Aorta (tissue), 5 donors: ENCODE results near the gene PNMA6E. TPM values are rescaled to one million over a fixed set of nuclear protein-coding genes. Genes with fewer than 3 reads are reported as not detected.
"Not testable (repeated sequence)": the region's sequence is repeated elsewhere in the genome, so short reads cannot be mapped to it uniquely, and the experiment has no call there.

Experiments used
- ATAC-seq: fragments of 200-7000 bp; cut with Tn5 transposase; one replicate; pipeline ENCODE4 v1.9.1; 2022; ENCODE audit warnings: moderate library complexity; ENCODE audit not compliant: low FRiP score
- DNase-seq, 2 donors: peaks; one replicate each; pipeline ENCODE4 v3.0.0-alpha.2; 2020
- H3K27ac ChIP-seq, 2 donors: one replicate each; pipeline ENCODE4 v1.5.1; 2013; ENCODE audit warnings: low read length in 2 of 2, mild to moderate bottlenecking in 2 of 2, moderate library complexity in 2 of 2, control low read depth in 1 of 2, inconsistent platforms in 1 of 2, low read depth in 1 of 2
- H3K27me3 ChIP-seq, 2 donors: one replicate each; pipeline ENCODE4 v1.6.1; 2013; ENCODE audit warnings: control low read depth in 1 of 2, low read length in 1 of 2, mild to moderate bottlenecking in 1 of 2, moderate library complexity in 1 of 2; ENCODE audit not compliant: insufficient read depth in 2 of 2, control insufficient read depth in 1 of 2
- H3K36me3 ChIP-seq, 2 donors: one replicate each; pipeline ENCODE4 v1.6.1; 2013; ENCODE audit warnings: control low read depth in 1 of 2, low read length in 1 of 2, mild to moderate bottlenecking in 1 of 2; ENCODE audit not compliant: insufficient read depth in 2 of 2, control insufficient read depth in 1 of 2
- H3K4me1 ChIP-seq, 2 donors: one replicate each; pipeline ENCODE4 v1.6.1; 2013; ENCODE audit warnings: low read length in 2 of 2, control low read depth in 1 of 2, mild to moderate bottlenecking in 1 of 2, moderate library complexity in 1 of 2; ENCODE audit not compliant: insufficient read depth in 2 of 2, control insufficient read depth in 1 of 2
- H3K4me3 ChIP-seq, 2 donors: one replicate each; pipeline ENCODE4 v1.5.1; 2013; ENCODE audit warnings: low read length in 2 of 2, control low read depth in 1 of 2, mild to moderate bottlenecking in 1 of 2
- H3K9me3 ChIP-seq: one replicate; pipeline ENCODE4 v1.6.1; 2013; ENCODE audit warnings: mild to moderate bottlenecking, low read length; ENCODE audit not compliant: control insufficient read depth
- WGBS, 2 donors: extraction: QIAGEN DNeasy Blood & Tissue Kit; methylation state at CpG; one replicate each; pipeline ENCODE4 v1.1.7; 2013; 5-methylcytosine and 5-hydroxymethylcytosine counted together
- intact Hi-C, 2 donors: fragments of 100-400 bp; cut with DNase I; formaldehyde crosslinking; loops; one replicate each; pipeline versions ENCODE4 v1.14.2 to v1.15.0; 2022
- polyA plus RNA-seq, 2 donors: library from polyadenylated mRNA; stranded (reverse); fragments of 200-250 nt; gene quantifications; one replicate each; pipeline ENCODE4 v1.2.3, GENCODE V29; 2013
- total RNA-seq, 2 donors: library from RNA; stranded (reverse); fragmentation: NEBNext Ultra II Directional; extraction: Animal tissue kit (Norgen Biotek cat#: 25700); gene quantifications; one replicate each; pipeline ENCODE4 v1.2.1, GENCODE V29; 2021
- donor health status: healthy with polysubstance abuse.
- donor health status: Bipolar disorder and iron deficiency.
- donor health status: DM: no; HTN: no; CAD: no.
- donor health status: DM: no; HTN: no; CAD: no.
- donor health status: DM: yes; HTN: yes; CAD: no.

The PNMA6E gene
- total and polyA plus RNA-seq, 4 donors: not detected

GRCh38 chrX:153384973-153385372 lies 16.2 kb downstream of the PNMA6E start:
- H3K4me3 ChIP-seq, H3K27ac ChIP-seq, DNase-seq, H3K36me3 ChIP-seq, H3K27me3 ChIP-seq, ATAC-seq, intact Hi-C loops, H3K9me3 ChIP-seq, H3K4me1 ChIP-seq: not testable (repeated sequence)
- WGBS, 2 donors: 66 to 83% methylated on average over 2 of the region's 2 CpGs

- Histone ChIP-seq H3K9me3 (no peaks in the 10 kb centered on the region), H3K4me1 (no peaks in the 10 kb centered on the region), H3K36me3 (no peaks in the 10 kb centered on the region), H3K27ac (no peak overlapping the region), H3K27me3 (no peaks in the 10 kb centered on the region), H3K4me3 (no peak overlapping the region)
- 88 to 95% methylated on average over 6 of the region's 6 CpGs for WGBS, 2 donors
- DNase-seq (no peak), ATAC-seq (no peak)
- intact Hi-C loops: no loop called here
Observed at GRCh38 chrX:153384390-153384789, 16.8 kb downstream of the PNMA6E start.

GRCh38 chrX:153382563-153383482 lies 18.3 kb downstream of the PNMA6E start:
- Histone ChIP-seq H3K27ac (no peak overlapping the region), H3K4me1 (no peaks in the 10 kb centered on the region), H3K9me3 (no peaks in the 10 kb centered on the region), H3K27me3 (no peaks in the 10 kb centered on the region), H3K4me3 (no peak overlapping the region), H3K36me3 (no peaks in the 10 kb centered on the region)
- DNase-seq (no peak), ATAC-seq (no peak)
- WGBS, 2 donors: 82 to 87% methylated on average over 3 of the region's 3 CpGs
- intact Hi-C loops: no loop called here

- no peaks in the 10 kb centered on the region for H3K27me3 ChIP-seq
- H3K4me3 ChIP-seq: no peak overlapping the region
- intact Hi-C loops: no loop called here
- no peaks in the 10 kb centered on the region for H3K9me3 ChIP-seq
- no peak overlapping the region for H3K27ac ChIP-seq
- H3K4me1 ChIP-seq: no peaks in the 10 kb centered on the region
- H3K36me3 ChIP-seq: no peaks in the 10 kb centered on the region
- DNase-seq (no peak), ATAC-seq (peak; percentile 8)
- 49 to 58% methylated on average over 12 of the region's 12 CpGs for WGBS, 2 donors
Observed at GRCh38 chrX:153381684-153382532, 19.2 kb downstream of the PNMA6E start.

- no peak for ATAC-seq
- 22 to 52% methylated on average over 9 of the region's 9 CpGs for WGBS, 2 donors
Observed at GRCh38 chrX:153380691-153381090, 20.5 kb downstream of the PNMA6E start.

GRCh38 chrX:153379971-153380581 lies 21.1 kb downstream of the PNMA6E start:
- Histone ChIP-seq H3K27ac (no peak overlapping the region), H3K27me3 (no peaks in the 10 kb centered on the region), H3K36me3 (no peaks in the 10 kb centered on the region), H3K4me1 (no peaks in the 10 kb centered on the region), H3K4me3 (no peak overlapping the region), H3K9me3 (no peaks in the 10 kb centered on the region)
- ATAC-seq: no peak
- intact Hi-C loops: no loop called here
- no peak for DNase-seq
- 80 to 86% methylated on average over 13 of the region's 13 CpGs for WGBS, 2 donors

More at GRCh38 chrX:153380691-153381090, 20.5 kb downstream of the PNMA6E start:
- Histone ChIP-seq H3K9me3 (no peaks in the 10 kb centered on the region), H3K4me3 (no peak overlapping the region), H3K36me3 (no peaks in the 10 kb centered on the region), H3K4me1 (no peaks in the 10 kb centered on the region), H3K27ac (no peak overlapping the region), H3K27me3 (no peaks in the 10 kb centered on the region)
- intact Hi-C loops: no loop called here
- no peak for DNase-seq

GRCh38 chrX:153379508-153379907 lies 21.6 kb downstream of the PNMA6E start:
- H3K9me3 ChIP-seq: no peaks in the 10 kb centered on the region
- no peak overlapping the region for H3K4me3 ChIP-seq
- H3K27ac ChIP-seq: no peak overlapping the region
- no peak for ATAC-seq
- H3K36me3 ChIP-seq: no peaks in the 10 kb centered on the region
- intact Hi-C loops: no loop called here
- DNase-seq: no peak
- H3K4me1 ChIP-seq: no peaks in the 10 kb centered on the region
- 82 to 96% methylated on average over 9 of the region's 9 CpGs for WGBS, 2 donors
- no peaks in the 10 kb centered on the region for H3K27me3 ChIP-seq

GRCh38 chrX:153378607-153379006 lies 22.5 kb downstream of the PNMA6E start:
- Histone ChIP-seq H3K27me3 (no peaks in the 10 kb centered on the region), H3K36me3 (no peaks in the 10 kb centered on the region), H3K4me1 (no peaks in the 10 kb centered on the region), H3K4me3 (no peak overlapping the region), H3K9me3 (no peaks in the 10 kb centered on the region), H3K27ac (no peak overlapping the region)
- intact Hi-C loops: no loop called here
- WGBS, 2 donors: 94 to 99% methylated on average over 4 of the region's 4 CpGs
- ATAC-seq (no peak), DNase-seq (no peak)
